GM11168 (cell line): ENCODE data around the gene CALD1.

ENCODE experiments used
- in situ Hi-C: fragments of 300-500 bp; cut with MboI; formaldehyde crosslinking; loops from one replicate; pipeline ENCODE4 v1.12.0; 2022; ENCODE audit warnings: low sequenced_read_pairs; ENCODE audit not compliant: unreplicated experiment

CALD1 gene

DNA sequence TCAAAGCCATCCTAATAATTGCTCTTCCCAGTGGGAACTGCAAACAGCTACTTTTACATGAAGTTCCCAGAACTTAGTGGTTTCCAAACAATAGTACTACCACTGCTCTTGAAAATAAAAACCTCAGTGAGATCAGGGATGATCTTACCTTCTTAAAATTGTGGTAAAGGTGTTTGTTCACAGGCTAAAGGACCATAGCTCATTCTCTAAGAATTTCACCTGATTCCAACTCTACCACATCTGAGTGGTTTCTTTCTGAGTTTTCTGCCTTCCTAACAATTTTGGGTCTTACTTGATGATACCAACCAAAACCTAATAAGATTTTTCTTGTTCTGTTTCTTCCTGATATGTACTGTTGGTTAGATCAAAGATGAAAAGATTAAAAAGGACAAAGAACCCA lies 161.3 kb downstream of the CALD1 start:
- in situ Hi-C loops = loop anchor here (10.0 to 25.0 kb wide), 2 partner anchors 203 to 326 kb away; no protein-coding TSS in a partner anchor

DNA sequence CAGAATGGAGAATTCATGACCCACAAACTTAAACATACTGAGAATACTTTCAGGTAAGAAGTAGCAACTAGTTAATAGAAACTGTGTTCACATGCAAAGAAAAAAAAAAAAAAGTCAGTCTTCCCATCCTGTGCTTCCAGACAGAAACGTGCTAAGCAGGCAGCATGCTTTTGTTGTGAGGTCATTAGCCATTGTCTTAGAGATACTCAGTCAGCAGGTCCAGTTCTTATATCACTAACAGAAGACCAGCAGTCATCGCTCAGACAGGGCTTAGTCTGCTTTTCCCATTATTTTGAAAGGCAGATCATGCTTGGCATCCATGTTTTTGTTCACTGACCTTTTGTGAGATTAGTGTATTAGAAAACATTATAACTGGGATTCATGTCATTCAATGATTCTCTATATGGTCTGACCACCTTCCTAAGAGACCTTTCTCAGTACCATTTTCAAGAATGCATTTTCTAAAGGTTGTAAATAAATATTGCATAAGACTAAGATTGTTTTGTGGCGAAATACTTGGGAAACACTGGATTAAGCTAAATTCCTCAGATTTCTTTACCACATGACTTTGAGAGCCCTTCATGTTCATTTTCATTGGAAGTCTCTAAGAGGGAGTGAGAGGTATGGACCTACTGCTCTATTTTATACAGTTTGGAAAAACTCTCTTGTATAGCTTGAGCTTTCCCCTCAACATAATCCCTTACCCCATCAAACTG lies 161.9 kb downstream of the CALD1 start:
- in situ Hi-C loops = loop anchor here (10.0 to 25.0 kb wide), 2 partner anchors 204 to 327 kb away; no protein-coding TSS in a partner anchor

DNA sequence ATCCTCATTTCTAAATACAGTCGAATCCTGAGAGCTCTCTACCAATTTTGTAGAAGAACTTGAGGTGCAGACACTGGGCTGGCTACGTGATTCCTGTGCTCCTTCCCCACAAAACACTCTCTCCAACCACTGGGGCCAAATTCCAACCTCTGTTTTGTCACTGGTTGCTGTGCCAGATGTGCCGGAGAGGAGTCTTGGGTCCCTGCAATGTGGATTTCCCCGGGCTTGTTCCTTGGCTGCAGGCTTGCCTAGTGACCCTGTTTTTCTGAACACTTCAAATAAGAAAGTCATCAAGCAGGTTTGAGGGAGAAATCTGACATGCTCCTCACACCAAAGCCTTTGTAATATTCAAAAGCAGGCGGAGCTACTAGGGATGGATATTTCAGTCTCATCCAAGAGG lies 162.5 kb downstream of the CALD1 start:
- in situ Hi-C loops = loop anchor here (10.0 to 25.0 kb wide), 2 partner anchors 205 to 327 kb away; no protein-coding TSS in a partner anchor

DNA sequence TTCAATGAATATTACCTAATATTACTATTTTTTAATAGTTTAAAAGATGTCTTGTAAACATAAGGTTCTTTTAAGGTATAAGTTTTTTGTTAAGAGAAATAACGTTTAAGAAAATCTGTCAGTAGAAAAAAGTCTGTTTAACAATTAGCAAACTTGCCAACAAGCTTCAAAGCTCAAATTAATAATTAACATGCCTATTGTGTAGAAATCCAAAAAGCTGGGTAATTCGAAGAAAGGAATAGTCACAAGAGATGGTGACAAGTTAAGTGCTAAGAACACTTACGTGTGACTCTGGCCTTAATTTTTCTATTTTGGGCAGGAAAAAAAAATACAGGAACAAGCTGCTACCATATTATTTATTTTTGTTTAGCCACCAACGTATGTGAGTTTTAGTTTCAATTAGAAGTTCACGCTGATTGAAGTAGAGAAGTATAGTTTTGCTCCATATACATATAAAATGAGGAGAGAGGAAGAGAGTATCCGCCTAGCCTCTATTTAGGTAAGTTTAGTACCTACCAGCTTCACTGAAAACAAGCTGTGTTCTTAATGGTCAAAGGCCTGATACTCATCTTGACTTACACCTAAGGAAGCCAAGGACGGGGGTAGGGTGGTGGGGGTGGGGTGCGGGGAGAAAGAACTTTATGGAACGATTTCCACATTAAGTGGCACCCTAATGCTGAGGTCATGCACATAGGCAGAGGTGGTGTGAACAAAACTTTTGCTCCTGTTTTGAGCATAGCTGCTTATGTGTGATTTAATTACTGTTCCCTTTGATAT lies 163.4 kb downstream of the CALD1 start:
- in situ Hi-C loops = loop anchor here (10.0 to 25.0 kb wide), 2 partner anchors 206 to 328 kb away; no protein-coding TSS in a partner anchor

DNA sequence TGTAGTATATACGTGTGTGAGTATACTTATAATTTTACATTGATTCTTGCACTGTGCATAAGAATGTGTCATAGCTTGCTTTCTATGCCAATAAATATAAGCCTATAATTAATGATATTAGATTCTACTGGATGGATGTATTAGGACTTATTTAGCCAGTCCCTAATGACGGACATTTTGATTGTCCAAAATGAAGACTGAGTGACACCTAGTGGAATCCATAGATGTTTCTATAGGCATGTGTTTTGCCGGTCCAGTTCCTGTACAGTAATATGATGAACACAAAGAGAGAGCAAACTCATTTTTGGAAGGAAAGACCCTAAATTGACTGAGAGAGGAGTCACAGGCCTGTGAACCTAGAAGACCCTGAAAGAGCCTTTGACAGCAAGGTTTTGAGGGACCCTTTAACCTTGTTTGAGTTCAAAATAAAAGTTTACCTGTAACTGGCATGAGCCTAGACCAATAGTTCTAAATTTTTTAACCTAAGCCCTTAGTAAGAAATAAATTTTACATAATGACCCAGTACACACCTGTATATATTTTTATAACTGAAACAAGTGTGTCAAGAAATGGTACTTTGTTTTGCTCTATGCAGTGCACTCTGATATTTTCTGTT lies 164.5 kb downstream of the CALD1 start:
- in situ Hi-C loops = loop anchor here (10.0 to 25.0 kb wide), 2 partner anchors 207 to 329 kb away; no protein-coding TSS in a partner anchor

DNA sequence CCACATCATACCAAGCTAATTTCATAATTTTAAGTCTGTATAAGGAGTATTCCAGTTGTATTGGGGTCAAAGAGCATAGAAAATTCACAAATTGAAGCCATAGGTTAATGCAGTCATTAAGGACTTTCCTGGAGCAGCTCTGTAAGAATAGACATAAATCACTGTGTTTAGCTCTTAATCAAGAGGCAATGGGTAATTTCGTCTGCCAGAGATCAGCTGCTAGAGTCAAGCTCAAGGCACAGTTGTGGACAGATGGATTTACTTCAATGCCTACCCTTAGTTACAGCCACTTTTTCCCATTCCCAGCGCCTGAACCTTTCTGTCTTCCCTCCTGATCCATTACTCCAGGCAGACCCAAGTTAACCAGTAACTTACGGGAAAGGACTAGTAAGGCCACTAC lies 166.3 kb downstream of the CALD1 start:
- in situ Hi-C loops = loop anchor here (10.0 to 25.0 kb wide), 2 partner anchors 208 to 331 kb away; no protein-coding TSS in a partner anchor

DNA sequence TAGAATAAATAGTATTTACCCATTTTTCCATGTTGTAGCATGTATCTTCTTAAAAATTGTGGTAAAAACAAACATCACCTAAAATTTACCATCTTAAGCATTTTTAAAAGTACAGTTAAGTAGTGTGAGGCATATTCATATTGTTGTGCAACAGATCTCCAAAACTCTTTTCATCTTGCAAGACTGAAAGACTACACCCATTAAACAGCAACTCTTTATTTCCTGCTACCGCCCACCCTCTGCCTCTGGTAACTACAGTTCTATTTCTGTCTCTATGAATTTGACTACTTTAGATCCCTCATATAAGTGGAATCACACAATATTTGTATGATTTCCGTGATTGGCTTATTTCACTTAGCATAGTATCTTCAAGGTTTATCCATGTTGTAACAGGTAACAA lies 166.8 kb downstream of the CALD1 start:
- in situ Hi-C loops = loop anchor here (10.0 to 25.0 kb wide), 2 partner anchors 209 to 331 kb away; no protein-coding TSS in a partner anchor

DNA sequence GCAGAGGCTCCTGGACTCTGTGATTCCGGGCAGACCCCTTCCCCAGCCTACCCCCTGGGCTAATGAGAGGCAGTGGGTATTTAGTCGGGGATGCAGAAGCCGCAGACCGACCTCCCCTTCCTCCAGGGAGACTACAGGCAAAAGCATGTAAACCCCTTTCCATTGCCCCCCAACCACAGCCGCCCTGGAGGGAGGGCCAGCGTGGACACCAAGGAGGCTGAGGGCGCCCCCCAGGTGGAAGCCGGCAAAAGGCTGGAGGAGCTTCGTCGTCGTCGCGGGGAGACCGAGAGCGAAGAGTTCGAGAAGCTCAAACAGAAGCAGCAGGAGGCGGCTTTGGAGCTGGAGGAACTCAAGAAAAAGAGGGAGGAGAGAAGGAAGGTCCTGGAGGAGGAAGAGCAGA lies 167.9 kb downstream of the CALD1 start:
- in situ Hi-C loops = loop anchor here (10.0 to 25.0 kb wide), 2 partner anchors 210 to 333 kb away; no protein-coding TSS in a partner anchor

DNA sequence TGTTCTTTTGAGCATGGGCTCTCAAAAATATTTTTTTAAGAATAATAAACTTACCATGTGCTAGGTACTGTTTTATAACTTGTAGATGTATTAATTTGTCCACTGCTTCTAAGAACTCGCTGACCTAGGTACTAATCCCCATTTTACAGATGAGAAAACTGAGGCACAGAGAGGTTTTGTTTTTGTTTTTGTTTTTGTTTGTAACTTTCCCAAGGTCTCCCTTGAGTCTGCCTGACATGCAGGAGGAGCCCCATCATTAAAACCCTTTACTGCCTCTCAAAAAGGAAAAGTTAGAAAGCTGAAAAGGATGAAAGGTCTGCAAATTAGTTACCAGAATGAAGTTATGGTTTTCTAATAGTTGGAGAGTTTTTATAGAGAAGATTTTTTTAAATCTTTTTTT lies 168.4 kb downstream of the CALD1 start:
- in situ Hi-C loops = loop anchor here (10.0 to 25.0 kb wide), 2 partner anchors 211 to 333 kb away; no protein-coding TSS in a partner anchor

DNA sequence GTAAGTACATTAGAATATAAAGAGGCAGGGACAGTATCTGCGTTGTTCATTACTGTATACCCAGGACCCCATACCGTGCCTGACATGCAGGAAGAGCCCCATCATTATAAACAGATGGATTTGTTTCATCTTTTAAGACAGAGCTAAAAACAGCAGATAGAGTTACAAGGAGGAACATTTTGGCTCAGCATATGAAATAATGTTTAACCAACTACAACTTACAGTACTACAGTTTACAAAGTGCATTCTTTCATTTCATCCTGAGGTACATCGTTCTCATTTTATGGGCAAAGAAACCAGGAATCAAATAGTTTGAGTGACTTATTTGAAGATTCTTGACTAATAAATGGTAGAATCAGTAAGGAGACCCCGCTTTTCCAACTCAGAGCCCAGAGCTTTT lies 168.8 kb downstream of the CALD1 start:
- in situ Hi-C loops = loop anchor here (10.0 to 25.0 kb wide), 2 partner anchors 211 to 333 kb away; no protein-coding TSS in a partner anchor

DNA sequence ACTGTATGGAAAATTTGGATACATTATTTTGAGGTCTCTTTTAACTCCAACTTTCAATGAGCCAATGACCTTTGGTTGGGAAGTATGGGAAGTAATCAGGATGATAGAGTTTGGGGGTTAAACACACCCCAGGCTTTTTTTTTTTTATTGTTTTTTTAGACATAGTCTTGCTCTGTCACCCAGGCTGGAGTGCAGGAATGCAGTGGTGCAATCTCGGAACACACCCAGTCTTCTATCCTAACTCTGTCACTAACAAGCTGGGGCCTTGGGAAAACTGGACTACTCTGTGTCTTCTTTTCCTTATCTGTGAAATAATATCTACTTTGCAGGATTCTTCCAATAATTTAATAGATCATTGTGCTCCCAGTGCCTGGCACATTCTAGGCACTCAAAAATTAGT lies 169.3 kb downstream of the CALD1 start:
- in situ Hi-C loops = loop anchor here (10.0 to 25.0 kb wide), 2 partner anchors 211 to 334 kb away; no protein-coding TSS in a partner anchor

DNA sequence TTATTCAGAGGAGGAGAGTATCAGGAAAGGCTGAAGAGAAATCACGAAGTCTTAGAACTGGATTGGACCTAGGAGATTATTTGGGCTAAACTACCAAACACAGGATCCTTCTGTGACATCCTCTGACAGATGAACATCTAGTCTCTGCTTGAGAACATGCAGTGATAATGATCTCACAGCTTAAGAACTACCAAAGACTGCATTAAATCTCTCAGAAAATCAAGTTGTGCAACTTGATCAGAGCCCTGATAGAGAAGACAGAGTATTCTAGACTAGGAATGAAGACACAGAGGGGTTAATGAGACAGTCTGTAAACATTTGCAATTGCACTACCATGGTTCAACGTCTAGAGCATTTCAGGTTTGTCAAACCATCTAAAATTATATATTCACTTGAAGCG lies 169.7 kb downstream of the CALD1 start:
- in situ Hi-C loops = loop anchor here (10.0 to 25.0 kb wide), 2 partner anchors 212 to 334 kb away; no protein-coding TSS in a partner anchor

DNA sequence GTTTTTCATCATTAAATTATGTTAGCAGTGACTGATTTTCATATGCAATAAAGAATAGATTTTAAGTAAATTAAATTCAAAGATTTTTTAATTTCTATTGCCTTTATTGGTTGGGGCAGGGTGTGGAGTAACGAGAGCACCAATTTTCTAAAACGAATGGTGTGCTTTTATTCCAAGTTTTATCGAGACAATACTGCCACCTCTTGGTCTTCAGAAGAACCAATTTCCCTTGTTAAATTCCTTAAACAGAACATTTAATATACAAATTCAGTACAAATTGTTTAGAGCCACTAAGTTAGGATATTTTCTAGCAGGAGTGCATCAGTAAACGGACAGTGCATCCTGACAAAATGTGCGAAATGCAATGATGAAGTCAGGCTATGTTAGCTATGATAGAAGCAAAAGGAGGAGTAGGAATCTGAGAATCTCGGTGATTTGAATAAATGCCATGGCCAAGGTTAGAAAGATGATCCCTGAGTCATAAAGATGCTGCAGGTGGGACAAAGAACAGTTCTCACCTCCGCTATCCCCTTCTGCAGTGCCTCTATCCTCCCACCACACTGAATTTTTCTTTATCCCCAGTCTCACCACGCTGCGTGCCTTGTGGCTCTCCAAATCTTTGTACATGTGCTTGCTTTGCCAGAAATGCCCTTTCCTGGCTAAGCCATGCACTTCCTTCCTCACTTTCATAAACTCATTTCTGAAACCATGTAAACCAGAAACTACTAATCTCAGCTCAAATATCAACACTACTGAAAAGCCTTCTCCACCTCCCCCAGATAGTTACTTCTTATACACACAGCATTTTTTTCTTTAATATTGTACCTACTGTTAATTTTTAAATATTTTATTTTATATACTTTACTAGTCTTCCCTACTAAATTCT lies 175.0 kb downstream of the CALD1 start:
- in situ Hi-C loops = no loop called here

DNA sequence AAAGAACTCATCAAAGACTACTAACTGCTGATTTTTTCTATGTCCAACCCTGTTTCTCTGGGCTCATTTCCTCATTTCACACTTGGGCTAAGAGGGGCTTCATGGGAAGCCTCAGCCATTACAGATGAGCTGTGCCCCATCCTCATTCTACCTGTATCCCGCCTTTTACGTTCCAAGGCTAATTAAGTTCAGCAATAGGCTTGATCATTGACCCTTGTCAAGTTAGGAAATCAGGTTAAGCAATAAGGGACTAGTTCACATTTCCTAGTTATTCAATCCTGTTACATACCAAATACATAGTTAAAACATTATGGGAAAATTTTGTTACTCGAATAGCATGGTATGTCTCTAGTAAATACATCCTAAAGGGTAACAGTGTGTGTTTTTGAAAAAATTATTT lies 177.6 kb downstream of the CALD1 start:
- in situ Hi-C loops = no loop called here

DNA sequence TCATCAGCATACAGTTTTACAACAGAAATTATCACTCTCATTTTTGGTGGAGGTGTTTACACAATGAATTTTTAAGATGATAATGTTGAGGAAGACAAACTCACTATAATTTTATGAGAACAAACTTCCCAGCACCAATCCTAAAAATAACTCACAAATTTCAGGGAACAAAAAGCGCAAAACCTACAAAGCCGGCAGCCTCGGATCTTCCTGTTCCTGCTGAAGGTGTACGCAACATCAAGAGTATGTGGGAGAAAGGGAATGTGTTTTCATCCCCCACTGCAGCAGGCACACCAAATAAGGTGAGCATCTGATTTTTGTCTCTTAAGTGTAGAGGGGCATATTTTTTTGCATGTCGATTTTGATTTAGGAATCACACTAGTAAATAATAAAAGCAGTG lies 180.4 kb downstream of the CALD1 start:
- in situ Hi-C loops = no loop called here

DNA sequence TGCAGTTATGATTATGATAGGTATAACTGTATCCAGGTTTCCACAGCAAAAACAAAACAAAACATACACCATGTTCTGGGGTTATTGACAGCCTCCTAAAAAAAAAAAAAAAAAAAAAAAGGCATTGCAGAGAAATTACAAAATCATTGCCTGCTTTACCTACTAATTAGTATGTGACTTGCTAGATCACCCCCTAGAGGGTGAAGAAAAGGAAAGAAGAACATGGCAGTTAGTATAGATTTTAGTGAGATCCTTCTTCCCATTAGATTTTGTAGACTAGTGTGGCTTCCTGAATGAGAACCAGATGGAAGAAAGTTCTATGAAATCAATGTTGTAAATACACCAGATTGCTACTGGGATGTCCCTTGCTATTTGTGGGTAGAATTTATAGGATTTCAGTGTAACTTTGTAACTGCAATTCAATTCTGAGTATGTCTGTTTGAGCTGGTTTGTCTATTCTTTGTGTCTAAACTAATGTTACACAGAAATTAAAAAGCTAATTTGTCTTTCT lies 182.9 kb downstream of the CALD1 start:
- in situ Hi-C loops = no loop called here

DNA sequence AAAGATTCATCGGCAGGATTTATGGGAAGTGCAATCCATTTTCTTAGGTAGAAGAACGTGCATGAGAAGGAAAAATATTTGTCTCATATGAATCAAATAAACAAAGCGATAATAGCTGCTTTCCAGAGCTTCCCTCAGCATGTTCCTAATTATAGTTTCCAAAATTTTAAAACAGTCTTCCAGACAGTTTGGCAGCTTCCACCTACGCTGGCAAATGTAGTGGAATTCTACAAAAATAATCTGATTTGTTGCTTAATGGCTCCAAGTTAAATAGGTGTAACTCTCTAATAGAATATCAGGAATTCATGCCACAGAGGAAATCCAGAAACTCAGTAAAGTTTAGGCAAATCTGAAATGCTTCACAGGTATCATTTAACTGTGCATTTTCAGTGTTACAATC lies 183.6 kb downstream of the CALD1 start:
- in situ Hi-C loops = no loop called here

DNA sequence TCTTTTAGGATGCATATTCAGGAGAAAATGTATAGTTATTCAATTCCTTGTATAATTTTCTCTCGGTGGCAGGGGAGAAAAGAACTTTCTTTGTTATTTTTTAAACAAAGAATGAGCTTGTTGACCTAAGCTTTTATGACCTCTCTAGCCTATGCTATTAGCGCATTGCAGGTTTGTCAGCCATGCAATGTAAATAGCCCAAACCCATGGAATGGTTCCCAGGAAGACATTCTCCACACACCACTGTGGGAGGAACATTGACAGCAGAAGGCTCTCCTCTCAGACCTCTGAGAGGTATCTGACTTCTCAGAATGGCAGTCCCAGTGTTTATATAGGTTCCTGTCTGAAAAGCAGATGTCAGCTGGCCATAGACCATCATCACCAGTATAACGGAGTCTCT lies 187.3 kb downstream of the CALD1 start:
- in situ Hi-C loops = no loop called here

DNA sequence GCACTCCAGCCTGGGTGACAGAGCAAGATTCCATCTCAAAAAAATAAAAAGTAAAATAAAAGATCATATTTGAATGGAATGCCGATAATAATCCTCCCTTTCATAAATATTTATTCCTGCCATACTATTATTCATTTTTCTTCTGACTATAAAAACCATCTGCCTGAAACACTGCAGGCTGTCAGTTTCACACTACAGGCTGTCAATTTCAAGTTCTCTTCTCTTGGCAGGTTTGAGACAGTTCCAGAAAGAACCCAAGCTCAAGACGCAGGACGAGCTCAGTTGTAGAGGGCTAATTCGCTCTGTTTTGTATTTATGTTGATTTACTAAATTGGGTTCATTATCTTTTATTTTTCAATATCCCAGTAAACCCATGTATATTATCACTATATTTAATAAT lies 188.7 kb downstream of the CALD1 start:
- in situ Hi-C loops = no loop called here
